GM18502 (cell line): ENCODE results near the gene PDP2.

Source experiments
- ATAC-seq: cut with Tn5 transposase; IDR thresholded peaks from one replicate; pipeline ENCODE4 v1.9.1; 2021; ENCODE audit warnings: mild to moderate bottlenecking; ENCODE audit not compliant: unreplicated experiment, poor library complexity

PDP2 gene

DNA sequence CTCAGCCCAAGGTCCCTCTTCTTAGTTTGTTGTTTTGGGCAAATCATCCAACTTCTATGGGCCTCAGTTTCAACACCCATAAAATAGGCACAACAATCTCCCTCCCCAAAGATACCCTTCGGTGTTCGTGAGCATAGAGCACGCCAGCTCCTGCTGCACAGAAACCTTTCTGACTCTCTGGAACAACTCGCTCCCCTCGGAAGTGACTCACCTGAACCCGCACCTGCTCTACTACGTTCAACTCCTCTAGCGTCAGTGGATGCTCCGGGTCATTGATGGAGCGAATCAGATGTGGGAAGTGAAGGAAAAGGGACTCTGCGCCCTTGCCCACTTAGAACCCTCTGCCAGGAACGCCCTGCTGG is 53.4 kb downstream of the PDP2 start:
- peak; percentile 8 for ATAC-seq

DNA sequence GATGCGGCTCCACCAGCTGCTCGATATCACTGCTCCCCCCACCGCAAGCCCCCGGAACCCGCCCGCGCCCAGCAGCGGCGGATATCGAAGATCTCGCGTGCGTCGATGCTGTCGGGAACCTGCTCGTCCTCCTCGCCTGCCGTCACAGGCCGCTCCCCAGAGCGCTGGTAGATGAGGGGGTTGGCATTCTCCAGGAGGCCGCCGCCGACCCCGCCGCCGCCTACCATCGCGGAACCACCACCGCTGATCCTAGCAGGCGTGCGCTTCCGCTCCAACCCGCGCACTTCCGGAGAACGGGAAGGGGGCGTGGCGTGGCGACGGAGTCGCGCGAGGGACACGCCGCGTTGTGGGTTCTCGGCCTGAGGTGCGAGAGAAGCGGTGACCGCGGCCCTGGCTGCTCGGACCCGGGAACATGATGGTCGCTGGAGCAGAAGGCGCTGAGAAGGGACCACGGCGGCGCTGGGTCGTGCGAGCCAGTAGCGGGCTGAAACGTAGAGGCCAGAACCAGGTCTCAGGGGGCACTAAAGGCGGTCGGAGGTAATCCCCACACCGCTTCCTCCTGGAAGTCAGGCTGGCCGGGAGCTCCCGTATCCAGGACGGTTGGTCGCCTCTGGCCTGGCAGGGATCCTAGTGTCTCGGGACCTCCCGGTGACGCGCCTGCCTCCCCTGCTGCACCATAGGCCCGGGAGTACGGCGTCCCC is 54.0 kb downstream of the PDP2 start, which contains the start of gene CIAO2B:
TSS of gene CIAO2B (minus strand) at position 265 of the 701 bp plus-strand sequence. CDS start at position 227, 38 bp downstream.
- ATAC-seq = peak; percentile 80

DNA sequence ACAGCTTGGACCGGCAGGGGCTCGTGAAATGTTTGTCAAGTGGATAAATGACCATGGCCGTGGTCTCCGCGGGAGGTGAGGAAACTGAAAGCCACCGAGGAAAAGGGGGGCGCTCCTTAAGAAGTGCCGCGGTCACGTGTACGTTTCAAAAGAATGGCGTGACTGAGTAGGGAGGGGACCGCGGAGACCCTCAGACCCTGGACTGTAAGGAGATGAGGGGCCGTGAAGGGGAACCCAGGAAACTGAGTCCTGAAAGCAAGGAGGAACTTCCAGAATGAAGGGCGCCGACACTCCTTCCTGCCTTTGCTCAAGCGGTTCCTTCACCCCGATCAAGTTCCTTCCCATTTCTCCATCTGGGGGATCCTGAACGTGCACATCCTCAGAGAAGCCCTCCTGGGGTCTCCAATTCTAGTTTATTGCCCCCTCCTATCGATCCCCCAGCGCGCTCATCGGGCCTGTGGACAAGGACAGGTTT is 54.6 kb downstream of the PDP2 start:
- peak; percentile 22 for ATAC-seq

DNA sequence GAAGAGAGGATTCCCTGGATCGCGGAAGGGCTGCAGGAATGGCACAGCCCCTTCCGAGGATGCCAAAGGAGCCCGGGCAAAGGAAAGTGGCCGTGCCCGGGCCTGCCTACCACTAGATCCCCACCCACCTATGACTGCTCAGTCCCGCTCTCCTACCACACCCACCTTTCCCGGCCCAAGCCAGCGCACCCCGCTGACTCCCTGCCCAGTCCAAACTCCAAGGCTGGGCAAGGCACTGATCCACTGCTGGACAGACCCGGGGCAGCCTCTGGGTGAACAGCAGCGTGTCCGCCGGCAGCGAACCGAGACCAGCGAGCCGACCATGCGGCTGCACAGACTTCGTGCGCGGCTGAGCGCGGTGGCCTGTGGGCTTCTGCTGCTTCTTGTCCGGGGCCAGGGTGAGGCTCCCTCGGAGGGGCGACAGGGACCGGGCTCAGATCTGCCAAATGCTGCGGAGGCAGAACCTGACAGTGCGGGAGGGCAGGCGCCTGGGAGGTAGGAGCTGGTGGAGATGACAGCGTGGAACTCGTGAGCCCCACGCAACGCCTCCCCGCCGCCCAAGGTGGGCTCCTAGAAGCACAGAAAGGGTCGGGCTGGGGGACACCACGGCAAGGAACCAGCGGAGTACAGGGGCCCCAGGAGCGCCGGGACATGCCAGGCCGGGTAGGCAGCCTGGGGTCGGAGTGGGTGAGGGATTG is 55.1 kb downstream of the PDP2 start, which contains the start of gene CES2:
TSS of gene CES2 (plus strand) at position 203 of the 698 bp plus-strand sequence. CDS start at position 323, 120 bp downstream.
- no peak for ATAC-seq

DNA sequence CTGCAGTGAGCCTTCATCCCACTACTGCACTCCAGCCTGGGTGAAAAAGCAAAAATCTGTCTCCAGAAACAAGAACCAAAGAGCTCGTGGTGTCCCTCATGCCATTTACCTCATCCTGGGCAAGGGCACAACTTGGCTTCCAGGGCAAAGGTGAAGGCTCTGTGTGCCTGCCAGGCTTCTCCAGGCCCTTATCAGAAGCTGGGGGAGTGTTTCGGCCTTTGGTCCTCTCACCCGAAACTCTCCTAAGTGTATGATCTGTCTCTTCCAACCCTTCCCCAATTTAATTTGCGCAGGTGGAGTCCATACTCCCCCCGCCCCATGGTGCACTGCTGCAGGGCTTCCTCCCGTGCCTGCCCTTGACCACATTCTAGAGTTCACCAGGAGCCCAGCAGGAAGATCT is 56.1 kb downstream of the PDP2 start:
- no peak for ATAC-seq

DNA sequence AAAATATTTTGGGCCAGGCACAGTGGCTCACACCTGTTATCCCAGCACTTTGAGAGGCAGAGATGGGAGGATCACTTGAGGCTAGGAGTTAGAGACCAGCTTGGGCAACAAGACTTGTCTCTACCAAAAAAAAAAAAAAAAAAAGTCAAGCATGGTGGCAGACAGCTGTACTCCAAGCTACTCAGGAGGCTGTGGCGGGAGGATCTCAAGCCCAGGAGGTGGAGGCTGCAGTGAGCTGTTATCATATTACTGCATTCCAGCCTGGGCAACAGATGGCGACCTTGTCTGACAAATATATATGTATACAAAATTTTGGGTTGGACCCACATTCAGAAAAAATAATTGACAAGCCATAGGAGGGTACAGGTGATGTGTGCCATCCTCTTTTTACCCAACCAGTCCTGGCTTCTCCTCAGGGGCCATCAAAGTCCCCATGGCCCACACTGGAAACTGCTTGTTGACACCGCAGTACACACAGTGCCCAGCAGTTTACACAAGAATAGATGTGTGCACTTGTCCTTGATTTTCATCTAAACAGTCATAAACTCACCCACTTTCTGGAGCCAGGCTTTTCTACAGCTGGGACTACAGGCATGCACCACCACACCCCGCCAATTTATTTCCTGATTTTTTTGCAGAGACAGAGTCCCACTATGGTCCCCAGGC is 56.7 kb downstream of the PDP2 start:
- ATAC-seq = no peak

DNA sequence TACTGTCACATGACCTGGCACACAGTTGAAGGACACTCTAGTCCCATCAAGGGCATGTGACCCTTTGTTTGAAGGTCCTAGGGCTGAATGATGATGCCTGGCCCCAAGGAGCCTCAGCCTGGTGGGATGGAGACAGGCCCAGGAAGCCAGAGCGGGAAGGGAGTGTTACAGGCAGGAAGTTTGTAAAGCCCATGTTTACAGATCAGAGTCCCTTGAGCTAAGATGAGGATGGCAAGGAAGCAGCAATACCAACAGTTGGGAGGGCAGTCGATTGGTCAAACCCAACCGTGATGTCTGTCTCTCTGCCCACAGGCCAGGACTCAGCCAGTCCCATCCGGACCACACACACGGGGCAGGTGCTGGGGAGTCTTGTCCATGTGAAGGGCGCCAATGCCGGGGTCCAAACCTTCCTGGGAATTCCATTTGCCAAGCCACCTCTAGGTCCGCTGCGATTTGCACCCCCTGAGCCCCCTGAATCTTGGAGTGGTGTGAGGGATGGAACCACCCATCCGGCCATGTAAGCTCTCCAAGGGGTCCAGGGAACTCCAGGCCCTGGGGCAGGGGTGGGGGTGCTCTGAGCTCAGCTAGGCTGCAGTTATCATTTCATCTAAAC is 57.5 kb downstream of the PDP2 start:
- no peak for ATAC-seq

DNA sequence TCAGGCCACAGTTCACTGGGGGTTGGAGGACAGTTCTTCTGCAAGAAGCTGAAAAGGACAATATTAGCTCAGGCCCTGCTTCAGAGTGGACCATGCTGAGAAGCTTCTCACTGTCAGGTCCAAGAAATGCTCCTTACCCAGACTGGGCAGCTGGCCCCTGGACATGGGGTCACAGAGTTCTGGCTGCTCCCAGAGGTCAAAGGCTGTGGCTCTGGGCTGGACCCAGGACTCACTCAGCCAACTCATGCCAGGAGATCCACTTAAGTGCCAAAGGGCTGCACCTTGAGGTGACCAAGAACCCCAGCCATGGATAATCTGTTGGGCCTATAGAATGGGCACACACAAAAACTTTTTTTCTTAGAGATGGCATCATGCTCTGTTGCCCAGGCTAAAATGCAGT is 59.1 kb downstream of the PDP2 start:
- ATAC-seq = no peak

DNA sequence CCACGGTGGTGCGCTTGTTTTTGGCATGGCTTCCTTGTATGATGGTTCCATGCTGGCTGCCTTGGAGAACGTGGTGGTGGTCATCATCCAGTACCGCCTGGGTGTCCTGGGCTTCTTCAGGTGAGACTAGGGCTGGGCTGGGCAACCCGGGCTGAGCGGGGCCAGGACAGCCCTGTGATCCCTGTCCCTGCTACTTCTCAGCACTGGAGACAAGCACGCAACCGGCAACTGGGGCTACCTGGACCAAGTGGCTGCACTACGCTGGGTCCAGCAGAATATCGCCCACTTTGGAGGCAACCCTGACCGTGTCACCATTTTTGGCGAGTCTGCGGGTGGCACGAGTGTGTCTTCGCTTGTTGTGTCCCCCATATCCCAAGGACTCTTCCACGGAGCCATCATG is 59.9 kb downstream of the PDP2 start:
- ATAC-seq = no peak
